ENCODE measurements around the gene TPST1.

DNA sequence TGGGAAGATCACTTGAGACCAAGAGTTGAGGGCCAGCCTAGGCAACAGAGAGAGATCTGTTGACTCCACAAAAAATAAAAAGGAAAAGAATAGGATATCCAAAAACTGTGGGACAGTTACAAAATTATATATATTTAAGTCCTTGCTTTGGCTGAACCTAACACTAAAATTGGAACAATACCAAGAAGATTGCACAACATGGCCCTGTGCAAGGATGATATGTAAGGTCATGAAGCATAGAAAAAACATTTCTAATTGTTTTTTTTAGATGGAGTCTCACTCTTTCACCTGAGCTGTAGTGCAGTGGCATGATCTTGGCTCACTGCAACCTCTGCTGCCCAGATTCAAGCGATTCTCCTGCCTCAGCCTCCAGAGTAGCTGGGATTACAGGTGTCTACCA lies 139.0 kb downstream of the TPST1 start:
- TF ChIP-seq, protein P1, sequence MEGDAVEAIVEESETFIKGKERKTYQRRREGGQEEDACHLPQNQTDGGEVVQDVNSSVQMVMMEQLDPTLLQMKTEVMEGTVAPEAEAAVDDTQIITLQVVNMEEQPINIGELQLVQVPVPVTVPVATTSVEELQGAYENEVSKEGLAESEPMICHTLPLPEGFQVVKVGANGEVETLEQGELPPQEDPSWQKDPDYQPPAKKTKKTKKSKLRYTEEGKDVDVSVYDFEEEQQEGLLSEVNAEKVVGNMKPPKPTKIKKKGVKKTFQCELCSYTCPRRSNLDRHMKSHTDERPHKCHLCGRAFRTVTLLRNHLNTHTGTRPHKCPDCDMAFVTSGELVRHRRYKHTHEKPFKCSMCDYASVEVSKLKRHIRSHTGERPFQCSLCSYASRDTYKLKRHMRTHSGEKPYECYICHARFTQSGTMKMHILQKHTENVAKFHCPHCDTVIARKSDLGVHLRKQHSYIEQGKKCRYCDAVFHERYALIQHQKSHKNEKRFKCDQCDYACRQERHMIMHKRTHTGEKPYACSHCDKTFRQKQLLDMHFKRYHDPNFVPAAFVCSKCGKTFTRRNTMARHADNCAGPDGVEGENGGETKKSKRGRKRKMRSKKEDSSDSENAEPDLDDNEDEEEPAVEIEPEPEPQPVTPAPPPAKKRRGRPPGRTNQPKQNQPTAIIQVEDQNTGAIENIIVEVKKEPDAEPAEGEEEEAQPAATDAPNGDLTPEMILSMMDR (IDR thresholded peaks at IDR 0.05; ENCODE audit: borderline replicate concordance, extremely low read depth, low read length, poor library complexity, severe bottlenecking), result no peak
- no peak for TF ChIP-seq EZH2 (IDR thresholded peaks at IDR 0.05; ENCODE audit: borderline replicate concordance, low read depth, low read length, severe bottlenecking)
